ENCODE results near the gene LDB2.

The LDB2 gene

DNA sequence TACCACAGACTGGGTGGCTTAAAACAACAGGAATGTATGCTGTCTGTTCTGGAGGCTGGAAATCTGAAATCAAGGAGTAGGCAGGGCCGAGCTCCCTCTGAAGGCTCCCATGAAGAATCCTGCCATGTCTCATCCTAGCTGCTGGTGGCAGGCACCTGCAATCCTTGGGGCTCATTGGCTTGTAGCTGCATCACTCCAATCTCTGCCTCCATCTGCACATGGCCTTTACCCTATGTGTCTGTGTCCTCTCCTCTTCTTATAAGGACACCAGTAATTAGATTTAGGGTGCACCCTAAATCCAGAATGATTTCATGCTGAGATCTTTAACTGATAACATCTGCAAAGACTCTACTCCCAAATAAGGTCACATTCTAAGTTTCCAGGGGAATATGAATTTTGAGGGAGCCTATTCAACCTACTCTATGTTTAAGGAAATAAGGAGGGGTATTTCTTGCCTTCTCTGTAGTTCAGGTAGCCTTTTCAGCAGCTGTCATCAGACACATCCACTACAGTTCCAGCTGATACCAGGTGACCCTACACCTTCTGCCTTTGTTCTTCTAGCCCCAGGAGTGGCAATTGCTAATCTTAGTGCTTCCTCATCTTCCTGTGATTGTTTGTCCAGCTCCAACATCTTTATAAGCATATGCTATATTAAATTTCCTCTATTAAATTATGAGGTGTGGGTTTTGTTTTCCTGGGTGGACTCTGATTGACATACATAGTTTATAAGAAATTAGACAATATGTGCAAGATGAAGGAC, 377.1 kb downstream of the LDB2 start:
- no peak for DNase-seq

DNA sequence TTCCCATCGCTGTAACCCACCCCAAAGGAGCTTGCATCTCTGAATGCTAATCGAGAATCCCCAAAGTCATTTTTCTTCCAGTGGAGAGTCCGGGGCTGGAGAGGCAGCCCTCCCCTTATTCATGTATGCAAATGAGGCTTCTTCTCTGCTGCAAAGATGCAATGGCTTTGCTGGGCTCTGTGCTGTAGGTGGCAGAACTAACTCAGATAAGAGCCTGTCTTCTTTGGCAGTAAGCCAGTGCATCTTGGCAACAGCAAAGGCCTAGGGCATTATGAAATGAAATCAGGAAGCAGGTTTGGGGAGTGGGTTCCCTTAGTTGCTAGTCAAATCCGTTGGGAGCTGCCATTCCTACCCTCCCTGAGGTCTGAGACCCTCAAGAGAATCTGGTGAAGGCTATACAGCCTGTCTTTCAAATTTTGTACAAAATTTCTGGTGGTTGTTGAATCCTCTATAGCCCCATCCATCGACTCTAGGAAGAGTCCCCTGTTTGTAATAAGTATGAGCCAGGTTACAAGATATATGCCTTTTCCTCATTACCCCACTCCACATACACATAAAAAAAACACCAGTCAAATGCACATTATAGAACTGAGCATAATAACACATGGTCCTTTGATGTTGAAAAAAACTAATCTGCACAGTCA, 381.5 kb downstream of the LDB2 start:
- no peak for DNase-seq

DNA sequence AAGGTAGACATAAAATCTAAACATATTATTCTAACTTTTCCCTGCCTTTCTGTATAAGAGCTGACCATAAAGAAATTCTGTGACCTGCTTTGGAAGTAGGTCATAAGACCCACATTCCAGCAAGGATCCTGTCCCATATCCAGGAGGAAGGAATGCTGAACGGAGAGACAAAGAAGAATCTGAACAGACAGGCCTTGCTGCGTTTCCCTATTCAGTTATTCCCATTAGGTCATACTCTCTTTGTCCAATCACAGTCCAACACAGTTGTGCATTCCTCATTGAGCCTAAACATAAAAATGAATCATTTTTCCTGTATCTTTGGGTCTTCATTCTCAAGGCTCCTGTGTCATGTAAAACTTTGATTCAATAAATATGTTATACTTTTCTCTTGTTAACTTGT, 384.6 kb downstream of the LDB2 start:
- DNase-seq: no peak

DNA sequence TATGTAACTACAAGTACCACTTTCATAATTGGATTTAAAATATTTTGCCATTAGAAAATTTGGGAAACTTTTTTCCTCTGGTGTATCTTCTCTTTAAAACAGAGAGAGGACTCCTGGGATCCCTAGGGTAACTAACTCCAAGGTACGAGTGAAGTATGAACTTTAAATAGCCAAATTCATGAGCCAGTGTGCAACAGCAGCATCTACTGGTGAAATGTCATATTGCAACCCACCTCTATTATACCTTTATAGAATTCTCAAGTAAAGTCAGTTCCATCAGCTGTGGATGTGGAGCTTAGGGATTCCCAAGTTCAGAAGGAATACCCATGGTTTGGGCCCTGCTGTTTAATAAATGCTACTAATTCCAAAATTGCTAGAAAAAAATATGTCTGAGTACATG, 389.5 kb downstream of the LDB2 start:
- DNase-seq: no peak

DNA sequence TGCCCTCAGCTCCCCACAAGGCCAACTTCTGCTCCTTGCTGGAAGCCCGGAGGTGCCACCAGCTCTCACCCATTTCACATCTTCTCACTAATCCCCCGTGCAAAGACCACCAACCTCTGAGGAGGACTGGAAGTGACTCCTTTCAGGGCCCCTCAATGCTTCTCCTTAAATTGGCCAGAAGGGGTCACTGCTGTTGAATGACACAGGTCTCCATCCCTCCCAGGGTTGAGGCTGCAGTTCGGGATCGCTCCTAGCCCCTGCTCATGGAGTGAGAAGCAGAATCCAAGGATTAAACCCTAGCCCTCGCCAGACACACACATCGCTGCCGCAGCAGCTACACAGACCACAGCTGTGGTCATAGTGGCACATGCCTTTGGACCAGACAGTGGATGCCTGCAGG, 392.7 kb downstream of the LDB2 start:
- no peak for DNase-seq

DNA sequence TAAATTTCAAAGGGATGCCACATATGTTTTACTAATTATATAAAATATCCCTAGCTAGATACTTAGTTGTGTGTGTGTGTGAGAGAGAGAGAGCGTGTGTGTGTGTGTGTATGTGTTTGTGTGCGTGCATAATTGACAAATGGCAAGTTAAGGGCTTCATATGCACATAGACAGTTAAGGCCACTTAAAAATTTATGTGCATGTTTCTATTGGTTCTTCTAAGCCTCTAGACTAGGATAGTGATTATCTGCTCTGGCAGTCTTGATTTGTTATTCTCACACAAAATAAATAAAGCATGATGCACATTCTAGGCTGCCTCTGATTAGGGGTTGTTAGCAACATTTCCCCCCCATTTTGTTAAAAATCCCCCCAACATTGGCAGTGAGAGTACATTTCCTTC, 393.2 kb downstream of the LDB2 start:
- DNase-seq: no peak

DNA sequence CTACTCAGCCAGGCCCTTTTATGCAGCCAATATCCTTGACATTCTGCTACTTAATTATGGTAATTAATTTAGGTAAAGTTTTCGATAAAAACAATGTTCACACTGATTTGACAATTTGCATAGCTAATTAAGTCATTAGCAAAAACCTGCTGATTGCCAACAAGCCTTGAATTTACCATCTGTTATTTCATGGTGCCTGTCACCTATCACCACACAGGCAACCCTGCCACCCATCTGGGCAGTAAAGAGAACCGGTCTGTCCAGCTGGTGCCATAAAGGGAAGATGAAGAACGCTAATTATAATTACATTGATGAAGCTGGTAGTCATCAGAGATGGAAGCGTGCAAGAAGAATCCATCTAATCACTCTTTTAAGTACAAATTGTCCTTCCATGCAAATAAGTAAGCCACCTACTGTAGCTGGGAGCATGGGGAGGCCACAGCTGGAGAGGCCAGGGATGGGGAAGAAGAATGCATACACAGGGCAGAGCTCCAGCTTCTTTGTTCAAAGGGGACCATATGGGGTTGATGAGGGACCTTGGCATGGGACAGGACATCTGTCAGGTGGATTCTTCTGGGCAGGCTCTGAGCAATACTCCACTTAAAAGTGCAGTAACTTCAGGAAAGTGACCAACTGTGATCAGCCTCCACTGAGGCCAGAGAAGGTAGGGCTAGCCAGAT, 394.9 kb downstream of the LDB2 start:
- DNase-seq: no peak

DNA sequence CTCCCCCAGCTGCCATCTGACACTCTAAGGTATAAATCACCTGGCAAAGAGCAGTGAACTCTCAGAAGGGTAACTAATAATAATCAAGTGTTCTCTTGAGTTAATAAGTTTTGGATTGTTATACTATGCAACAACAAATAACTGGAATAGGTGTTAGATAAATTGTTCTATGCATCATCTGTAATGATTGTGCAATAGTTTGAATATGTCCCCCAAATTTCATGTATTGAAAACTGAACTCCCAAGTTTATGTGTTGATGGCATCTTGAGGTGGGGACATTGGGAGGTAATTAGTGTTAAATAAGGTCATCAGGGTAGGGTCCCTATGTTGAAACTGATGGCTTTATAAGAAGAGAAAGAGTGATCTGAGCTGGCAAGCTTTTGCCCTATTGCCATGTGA, 399.5 kb downstream of the LDB2 start:
- DNase-seq: no peak

DNA sequence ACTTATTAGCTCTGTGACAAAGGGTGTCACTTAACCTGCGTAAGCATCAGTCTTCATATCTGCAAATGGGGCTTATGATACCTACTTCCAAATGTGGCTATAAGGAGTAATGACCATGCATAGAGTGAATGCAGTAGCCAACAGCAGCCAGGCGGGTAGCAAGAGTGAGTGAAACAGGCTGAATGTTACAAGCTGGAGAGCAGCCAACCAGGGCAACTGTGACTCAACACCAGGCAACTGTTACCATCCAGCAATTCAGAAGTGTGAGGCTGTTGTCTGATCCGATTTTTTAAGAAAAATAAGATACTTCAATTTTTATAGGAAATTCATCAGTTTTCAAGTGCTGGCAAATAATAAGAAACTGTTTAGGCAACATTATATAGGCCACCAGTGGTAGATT, 401.9 kb downstream of the LDB2 start:
- no peak for DNase-seq

DNA sequence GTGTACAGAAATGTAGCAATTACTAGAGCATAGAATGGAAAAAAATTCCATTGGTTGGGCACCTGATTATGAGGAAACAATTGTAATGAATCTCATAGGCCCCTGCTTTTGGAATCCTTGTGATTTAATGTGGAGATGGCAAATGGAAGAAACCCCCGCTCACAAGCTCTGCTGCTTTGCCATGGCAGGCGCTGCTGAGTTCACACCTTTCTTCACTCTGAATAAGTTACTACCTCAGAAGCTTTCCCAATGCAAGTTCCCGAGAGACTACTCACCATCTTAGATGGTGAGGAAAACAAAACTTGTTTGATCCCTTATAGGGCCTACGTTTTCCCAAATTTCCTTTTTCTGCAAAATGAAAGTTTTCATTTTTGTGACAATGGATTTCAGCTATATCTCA, 405.6 kb downstream of the LDB2 start:
- no peak for DNase-seq

DNA sequence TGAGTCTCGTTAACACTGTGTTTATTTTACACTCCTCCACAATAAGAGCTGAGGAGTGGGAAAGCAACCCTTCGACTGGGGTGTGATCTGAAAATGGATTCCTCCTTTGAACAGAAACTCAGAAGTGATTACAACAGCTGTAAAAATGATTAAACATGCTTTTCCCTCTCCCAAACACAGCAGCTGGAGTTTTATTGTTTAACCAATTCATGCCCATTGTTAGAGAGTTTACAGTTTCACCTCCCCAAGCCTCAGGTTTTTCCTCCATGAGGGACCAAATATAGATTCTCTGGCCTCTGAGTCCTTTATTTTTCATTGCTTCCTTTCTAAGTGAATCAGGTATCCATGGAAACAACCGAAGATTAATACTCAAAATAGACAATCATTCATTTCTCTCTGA, 409.2 kb downstream of the LDB2 start:
- no peak for DNase-seq

DNA sequence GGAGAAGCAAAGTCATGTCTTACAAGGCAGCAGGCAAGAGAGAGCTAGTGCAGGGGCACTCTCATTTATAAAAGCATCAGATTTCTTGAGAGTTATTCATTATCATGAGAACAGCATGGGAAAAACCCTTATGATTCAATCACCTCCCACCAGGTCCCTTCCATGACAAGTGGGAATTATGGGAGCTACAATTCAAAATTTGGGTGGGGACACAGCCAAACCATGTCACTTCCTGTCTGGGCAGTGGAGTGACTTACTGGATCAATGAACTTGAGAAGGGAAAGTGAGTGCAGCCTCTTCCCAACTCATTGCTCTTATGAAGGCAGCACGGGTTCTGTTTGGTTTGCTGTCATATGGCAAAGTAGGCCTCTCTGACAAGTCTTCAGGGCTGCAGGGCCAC, 410.4 kb downstream of the LDB2 start:
- no peak for DNase-seq

DNA sequence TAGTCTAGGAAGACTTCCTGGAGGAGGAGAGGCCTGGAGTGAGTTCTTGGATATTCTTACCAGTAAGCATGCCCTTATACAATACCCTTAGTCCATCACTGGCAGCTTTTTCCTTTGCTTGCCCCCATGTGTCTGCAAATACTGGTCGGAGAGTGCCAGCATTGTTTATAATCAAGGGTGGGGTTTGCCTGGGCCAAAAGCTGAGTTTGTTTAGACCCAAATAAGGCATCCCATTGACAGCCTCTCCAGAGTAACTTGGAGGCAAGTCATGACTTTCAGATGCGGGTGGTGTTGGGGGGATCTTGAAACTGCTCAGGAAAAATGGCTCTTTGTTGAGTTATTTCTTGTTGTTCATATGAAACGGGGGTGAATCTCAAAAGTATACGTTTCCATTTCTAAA, 413.7 kb downstream of the LDB2 start:
- DNase-seq: no peak

DNA sequence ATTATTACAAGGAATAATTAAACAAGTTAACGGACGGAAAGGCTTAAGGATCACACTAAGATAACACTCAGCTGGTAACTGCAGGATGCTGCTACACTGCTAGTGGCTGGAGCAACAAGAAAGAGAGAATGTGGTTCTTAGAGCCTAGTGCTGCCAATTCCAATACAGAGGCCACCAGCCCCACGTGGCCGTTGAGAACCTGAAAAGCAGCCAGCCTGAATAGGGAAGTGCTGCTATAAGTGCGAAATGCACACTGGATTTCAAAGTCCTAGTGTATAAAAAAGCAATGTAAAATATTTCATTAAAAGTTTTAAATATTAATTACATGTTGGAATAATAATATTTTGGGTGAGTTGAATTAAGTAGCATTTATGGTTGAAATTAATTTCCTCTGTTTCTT, 414.9 kb downstream of the LDB2 start:
- no peak for DNase-seq

DNA sequence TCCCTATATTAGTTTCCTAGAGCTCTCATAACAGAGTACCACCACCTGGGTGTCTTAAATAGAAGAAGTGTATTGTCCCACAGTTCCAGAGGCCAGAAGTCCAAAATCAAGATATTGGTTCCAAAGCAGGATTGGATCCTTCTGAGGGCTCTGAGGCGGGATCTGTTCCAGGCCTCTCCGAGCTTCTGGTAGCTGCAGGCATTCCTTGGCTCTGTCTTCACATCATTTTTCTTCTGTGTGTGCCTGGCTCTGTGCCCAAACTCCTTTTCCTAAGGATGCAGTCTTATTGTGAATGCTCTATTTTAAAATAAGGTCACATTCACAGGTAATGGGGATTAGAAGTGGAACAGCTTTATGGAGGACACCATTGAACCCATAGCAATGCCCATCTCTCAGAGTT, 418.4 kb downstream of the LDB2 start:
- DNase-seq: no peak

DNA sequence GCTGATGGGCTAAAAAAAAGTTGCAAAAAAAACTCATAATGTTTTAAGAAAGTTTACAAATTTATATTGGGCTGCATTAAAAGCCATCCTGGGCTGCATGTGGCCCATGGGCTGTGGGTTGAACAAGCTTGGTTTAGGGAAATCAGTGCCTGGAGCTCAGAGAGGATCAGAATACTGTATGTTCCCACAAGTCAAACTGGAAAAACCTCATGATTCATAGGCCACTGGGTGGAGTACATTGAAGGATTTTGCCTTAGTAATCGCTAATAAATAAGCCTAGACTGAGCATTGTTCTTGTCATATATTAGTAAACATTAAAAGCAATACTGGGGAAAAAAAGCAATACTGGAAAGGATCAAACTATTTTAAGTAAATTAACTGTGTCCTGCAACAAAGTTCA, 425.9 kb downstream of the LDB2 start:
- no peak for DNase-seq

DNA sequence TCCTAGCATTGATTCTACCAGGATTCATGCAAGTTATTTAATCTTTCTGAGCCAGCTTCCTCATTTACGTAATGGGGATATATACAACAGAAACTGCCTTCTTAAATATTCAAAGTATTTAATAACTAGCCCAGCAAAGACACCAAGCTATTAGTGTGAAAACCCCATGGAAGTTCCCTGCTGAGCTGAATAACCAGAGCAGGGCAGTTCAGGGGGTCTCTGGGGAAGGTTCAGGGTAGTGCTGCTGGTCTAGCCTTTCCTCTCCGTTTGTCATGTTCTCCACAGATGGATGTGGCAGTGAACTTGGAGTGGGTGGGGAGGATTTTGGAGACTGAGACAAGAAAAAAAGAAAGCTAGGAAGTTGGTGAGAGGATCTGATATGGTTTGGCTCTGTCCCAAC, 431.4 kb downstream of the LDB2 start:
- DNase-seq: no peak

DNA sequence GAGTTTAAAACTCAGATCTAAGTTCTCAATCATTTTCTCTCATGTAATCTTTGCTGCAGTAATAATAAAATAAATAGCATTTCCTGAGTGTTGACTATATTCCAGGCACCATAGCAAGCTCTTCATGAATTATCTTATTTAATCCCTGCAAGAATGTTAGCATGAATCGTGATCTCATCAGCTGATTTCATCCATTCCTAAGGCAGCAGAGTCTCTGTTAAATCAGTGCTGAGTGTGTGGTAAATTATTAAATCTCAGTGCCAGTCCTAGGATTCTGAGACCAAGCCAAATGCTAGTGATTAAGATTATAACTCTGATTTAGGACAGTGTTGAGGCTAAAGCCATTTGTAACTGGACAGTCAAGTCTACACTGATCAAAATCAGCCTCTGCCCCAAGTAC, 431.9 kb downstream of the LDB2 start:
- DNase-seq: no peak

DNA sequence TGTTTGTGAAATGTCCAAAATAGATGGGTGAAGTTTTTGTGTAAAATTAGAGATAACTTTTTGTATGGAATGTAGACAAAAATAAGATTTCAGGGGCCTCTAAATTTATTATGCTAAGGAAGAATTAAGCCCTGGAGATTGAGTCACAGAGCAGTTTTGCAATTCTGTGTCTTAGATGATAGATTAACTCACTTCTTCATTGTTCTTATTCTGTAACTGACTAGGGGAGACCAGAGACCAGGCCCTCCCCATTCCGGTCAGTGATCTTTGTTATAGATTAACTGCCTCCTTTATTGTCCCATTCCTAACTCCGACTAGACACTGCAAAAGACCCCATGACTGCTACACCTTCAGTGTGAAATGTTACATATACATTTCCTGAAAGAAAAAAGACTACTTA, 433.8 kb downstream of the LDB2 start:
- DNase-seq: no peak

DNA sequence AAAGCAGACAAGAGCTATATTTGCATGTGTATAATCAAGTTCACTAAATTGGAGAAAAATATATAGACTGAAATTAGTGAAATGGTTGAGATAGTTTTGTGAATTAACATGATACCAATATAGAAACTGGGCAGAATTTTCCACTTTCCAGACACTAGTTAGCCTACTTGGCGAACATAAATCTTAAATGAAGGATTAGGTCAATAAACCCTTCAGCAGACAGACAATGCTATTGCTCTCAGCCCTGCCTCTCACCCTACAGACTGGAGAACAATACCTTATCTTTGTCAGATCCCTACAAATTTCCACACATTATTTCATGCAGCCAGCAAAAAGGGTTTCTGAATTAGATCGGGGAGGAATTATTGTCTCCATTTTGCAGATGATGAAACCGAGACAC, 435.8 kb downstream of the LDB2 start:
- no peak for DNase-seq

DNA sequence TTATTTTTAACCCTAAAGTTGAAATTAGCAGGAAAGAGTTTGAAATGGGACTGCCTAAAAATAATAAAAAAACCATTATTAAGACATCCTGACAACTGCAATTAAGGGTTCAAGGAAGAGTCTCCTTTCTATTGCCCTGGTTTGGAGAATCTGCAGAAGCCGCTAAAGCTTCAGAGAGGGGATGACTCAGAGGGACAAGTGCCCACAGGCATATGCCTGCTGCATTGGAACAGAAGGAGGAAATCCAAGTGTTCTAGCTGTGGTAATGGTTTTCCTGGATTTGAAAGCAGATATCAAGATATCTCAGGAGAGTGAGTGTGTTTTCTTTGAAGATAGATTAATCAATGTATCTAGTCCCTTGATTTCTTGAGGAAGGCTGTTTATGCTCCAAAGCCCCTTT, 437.1 kb downstream of the LDB2 start:
- no peak for DNase-seq

DNA sequence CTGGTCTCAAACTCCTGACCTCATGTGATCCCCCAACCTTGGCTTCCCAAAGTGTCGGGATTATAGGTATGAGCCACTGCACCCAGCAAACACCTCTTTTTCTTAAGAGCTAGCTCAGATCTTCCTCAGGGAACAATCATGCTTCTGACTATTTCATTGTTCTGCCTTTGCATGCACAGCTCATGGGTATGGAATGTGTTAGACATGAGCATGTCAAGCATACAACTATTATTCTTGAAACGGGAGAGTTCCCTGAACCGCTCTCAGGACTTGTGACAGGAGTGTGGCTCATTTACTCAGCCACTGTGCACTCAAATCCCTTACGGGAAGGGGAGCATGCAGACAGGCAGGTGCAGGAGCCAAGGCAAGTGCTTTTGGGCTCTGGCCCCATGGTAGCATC, 440.5 kb downstream of the LDB2 start:
- DNase-seq: no peak
